Activated CD4-positive, alpha-beta T cell treated with anti-CD3 and anti-CD28 coated beads for 24 hours (primary cell): Measurements from ENCODE around the gene USP17L28.
"Not testable (repeated sequence)": the region's sequence is repeated elsewhere in the genome, so short reads cannot be mapped to it uniquely, and the experiment has no call there.

Experiments used
- DNase-seq, 2 donors: peaks; one replicate each; pipeline ENCODE4 v3.0.0-alpha.2; 2020; ENCODE audit warnings: low read depth in 2 of 2

Gene USP17L28

GRCh38 chr4:9348593-9348992 is at the start of gene USP17L28:
USP17L28 (plus strand) TSS chr4:9348893; CDS start chr4:9348893, 0 bp downstream.
- DNase-seq = not testable (repeated sequence)

GRCh38 chr4:9324191-9324590 is 24.5 kb upstream of the USP17L28 start:
- DNase-seq = not testable (repeated sequence)

- DNase-seq = not testable (repeated sequence)
These were observed 23.8 kb upstream of the USP17L28 start, which contains the start of gene USP17L24 for GRCh38 chr4:9324865-9325264. USP17L24 (plus strand) TSS chr4:9325165; CDS start chr4:9325165, 0 bp downstream.

- DNase-seq = not testable (repeated sequence)
These were observed 19.1 kb upstream of the USP17L28 start, which contains the start of gene USP17L25 for GRCh38 chr4:9329611-9330010. USP17L25 (plus strand) TSS chr4:9329911; CDS start chr4:9329911, 0 bp downstream.

GRCh38 chr4:9334358-9334757 is 14.3 kb upstream of the USP17L28 start, which contains the start of gene USP17L26:
USP17L26 (plus strand) TSS chr4:9334658; CDS start chr4:9334658, 0 bp downstream.
- not testable (repeated sequence) for DNase-seq

- not testable (repeated sequence) for DNase-seq
These were observed 9.6 kb upstream of the USP17L28 start, which contains the start of gene USP17L5 for GRCh38 chr4:9339103-9339502. USP17L5 (plus strand) TSS chr4:9339403; CDS start chr4:9339403, 0 bp downstream.

- not testable (repeated sequence) for DNase-seq
These were observed 4.8 kb upstream of the USP17L28 start, which contains the start of gene USP17L27 for GRCh38 chr4:9343848-9344247. USP17L27 (plus strand) TSS chr4:9344148; CDS start chr4:9344148, 0 bp downstream.

- not testable (repeated sequence) for DNase-seq
These were observed 2.2 kb downstream of the USP17L28 start for GRCh38 chr4:9350866-9351265.

GRCh38 chr4:9353338-9353737 is 4.6 kb downstream of the USP17L28 start, which contains the start of gene USP17L29:
USP17L29 (plus strand) TSS chr4:9353638; CDS start chr4:9353638, 0 bp downstream.
- DNase-seq = not testable (repeated sequence)

- not testable (repeated sequence) for DNase-seq
These were observed 14.1 kb downstream of the USP17L28 start, which contains the start of gene USP17L30 for GRCh38 chr4:9362829-9363228. USP17L30 (plus strand) TSS chr4:9363129; CDS start chr4:9363129, 0 bp downstream.

GRCh38 chr4:9379881-9380280 is 31.2 kb downstream of the USP17L28 start:
- DNase-seq = not testable (repeated sequence)

- peak in 1 of 2 donors; percentile 40 for DNase-seq
These were observed 32.4 kb downstream of the USP17L28 start for GRCh38 chr4:9381012-9381534.

GRCh38 chr4:9384126-9384525 is 35.4 kb downstream of the USP17L28 start:
- DNase-seq = no peak

- DNase-seq = not testable (repeated sequence)
These were observed 40.3 kb downstream of the USP17L28 start for GRCh38 chr4:9389001-9389400.
